MM.1S (cell line): ENCODE measurements around the gene TTC24.
A peak's percentile ranks its signal among the peaks of the same experiment; 100 is the strongest.

ENCODE experiments used
- DNase-seq: peaks from one replicate; pipeline ENCODE4 v3.0.0-alpha.2; 2015
- H2AFZ ChIP-seq: fragments of 300-600 bp; sonication (generic); 2 replicates; pipeline ENCODE4 v1.6.0; 2016; ENCODE audit warnings: antibody characterized with exemption, low read length
- H3F3A ChIP-seq: fragments of 300-600 bp; sonication (generic); 2 replicates; pipeline ENCODE4 v1.6.1; 2016; ENCODE audit warnings: mild to moderate bottlenecking, antibody characterized with exemption, low read length, moderate library complexity, mixed read lengths; ENCODE audit not compliant: insufficient read depth
- H3K27ac ChIP-seq: fragments of 300-600 bp; sonication (generic); 2 replicates; pipeline ENCODE4 v1.5.1; 2016; ENCODE audit warnings: mild to moderate bottlenecking, low read length
- H3K27me3 ChIP-seq: fragments of 300-600 bp; sonication (generic); replicated peaks from 2 replicates; pipeline ENCODE4 v1.6.0; 2016; ENCODE audit warnings: low read length; ENCODE audit not compliant: insufficient read depth
- H3K36me3 ChIP-seq: fragments of 300-600 bp; sonication (generic); replicated peaks from 2 replicates; pipeline ENCODE4 v1.6.1; 2016; ENCODE audit warnings: mild to moderate bottlenecking, low read length, mixed read lengths; ENCODE audit not compliant: insufficient read depth
- H3K4me1 ChIP-seq: fragments of 300-600 bp; sonication (generic); 2 replicates; pipeline ENCODE4 v1.6.1; 2016; ENCODE audit warnings: low read length, mixed read lengths
- H3K4me2 ChIP-seq: fragments of 300-600 bp; sonication (generic); 2 replicates; pipeline ENCODE4 v1.6.0; 2016; ENCODE audit warnings: low read depth, low read length
- H3K4me3 ChIP-seq: fragments of 300-600 bp; sonication (generic); 2 replicates; pipeline ENCODE4 v1.5.1; 2016; ENCODE audit warnings: low read length, mixed read lengths
- H3K79me2 ChIP-seq: fragments of 300-600 bp; sonication (generic); 2 replicates; pipeline ENCODE4 v1.6.1; 2016; ENCODE audit warnings: mixed run types, low read length, mixed read lengths
- H3K9ac ChIP-seq: fragments of 300-600 bp; sonication (generic); 2 replicates; pipeline ENCODE4 v1.6.1; 2016; ENCODE audit warnings: low read length, mixed read lengths
- H3K9me2 ChIP-seq: fragments of 300-600 bp; sonication (generic); replicated peaks from 2 replicates; pipeline ENCODE4 v1.6.1; 2016; ENCODE audit warnings: mild to moderate bottlenecking, low read length, mixed read lengths; ENCODE audit not compliant: insufficient read depth
- H3K9me3 ChIP-seq: fragments of 300-600 bp; sonication (generic); replicated peaks from 2 replicates; pipeline ENCODE4 v1.6.1; 2016; ENCODE audit warnings: mild to moderate bottlenecking, low read length, mixed read lengths; ENCODE audit not compliant: insufficient read depth
- H4K20me1 ChIP-seq: fragments of 300-600 bp; sonication (generic); 2 replicates; pipeline ENCODE4 v1.6.1; 2016; ENCODE audit warnings: mild to moderate bottlenecking, low read length, moderate library complexity, mixed read lengths; ENCODE audit not compliant: insufficient read depth
- CTCF ChIP-seq: fragments of 300-600 bp; sonication (generic); IDR thresholded peaks from 2 replicates; pipeline ENCODE4 v1.5.1; 2016; ENCODE audit warnings: antibody characterized with exemption, low read length, mixed read lengths
- EZH2 ChIP-seq: fragments of 300-600 bp; sonication (generic); optimal IDR thresholded peaks from 2 replicates; pipeline ENCODE3; 2017; ENCODE audit warnings: low read depth, mild to moderate bottlenecking, antibody characterized with exemption, low read length, mixed read lengths
- EZH2phosphoT487 ChIP-seq: fragments of 300-600 bp; sonication (generic); IDR thresholded peaks from 2 replicates; pipeline ENCODE4 v1.6.1; 2018; ENCODE audit warnings: antibody characterized with exemption, low read length

Gene TTC24

GRCh38 chr1:156589546-156589945 is 10.0 kb downstream of the TTC24 start:
- no peaks in the 10 kb centered on the region for H3K9me3 ChIP-seq

DNA sequence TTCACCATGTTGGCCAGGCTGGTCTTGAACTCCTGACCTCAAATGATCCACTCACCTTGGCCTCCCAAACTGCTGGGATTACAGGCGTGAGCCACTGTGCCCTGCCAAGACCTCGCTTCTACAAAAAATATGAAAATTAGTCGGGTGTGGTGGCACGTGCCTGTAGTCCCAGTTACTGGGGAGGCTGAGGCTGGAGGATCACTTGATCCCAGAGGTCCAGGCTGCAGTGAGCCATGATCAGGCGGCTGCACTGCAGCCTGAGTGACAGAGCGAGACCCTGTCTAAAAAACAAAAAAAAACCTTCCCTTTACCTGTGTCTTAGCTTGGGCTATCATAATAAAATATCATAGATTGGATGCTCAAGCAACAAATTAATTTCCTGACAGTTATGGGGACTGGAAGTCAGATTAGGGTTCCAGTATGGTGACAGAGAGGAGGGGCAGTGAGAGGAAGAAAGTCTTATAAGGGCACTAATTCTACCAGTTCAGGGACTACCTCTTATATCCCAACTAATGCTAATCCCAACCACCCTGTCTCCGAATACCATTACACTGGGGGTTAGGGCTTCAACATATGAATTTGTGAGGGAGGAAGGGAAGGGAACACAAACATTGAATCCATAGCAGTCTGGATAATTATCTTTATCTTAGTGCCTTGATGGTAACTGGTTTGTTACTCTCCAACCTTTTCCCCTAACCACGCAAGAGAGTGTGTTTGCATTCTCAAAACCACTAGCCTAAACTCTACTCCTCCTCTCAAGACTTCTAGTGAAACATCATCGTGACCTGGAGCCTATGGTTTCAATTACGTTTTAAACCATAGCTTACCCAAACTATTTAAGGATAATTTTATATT is 11.0 kb downstream of the TTC24 start:
- Histone ChIP-seq H3K36me3 (peaks cover 3% of the 10 kb centered on the region; the same call in 1 of the 2 replicates), H3K27ac (peak overlapping the region; percentile 37; the same call in 1 of the 2 replicates), H3K9ac (peak overlapping the region; percentile 86; the same call in 1 of the 2 replicates), H3K9me3 (no peaks in the 10 kb centered on the region), H3K4me1 (peaks cover 20% of the 10 kb centered on the region), H2AFZ (peak overlapping the region; percentile 85), H3K4me2 (peak overlapping the region; percentile 91), H3K79me2 (peaks cover 22% of the 10 kb centered on the region), H4K20me1 (no peaks in the 10 kb centered on the region), H3F3A (peaks cover 33% of the 10 kb centered on the region), H3K27me3 (no peaks in the 10 kb centered on the region), H3K9me2 (no peaks in the 10 kb centered on the region), H3K4me3 (peak overlapping the region; percentile 94)
- no peak for DNase-seq
- TF ChIP-seq EZH2phosphoT487 (no peak), EZH2 (no peak), CTCF (no peak)

More at GRCh38 chr1:156589546-156589945, 10.0 kb downstream of the TTC24 start:
- H3K36me3 ChIP-seq, result no peaks in the 10 kb centered on the region
- H3K4me2 ChIP-seq, result no peak overlapping the region
- peaks cover 22% of the 10 kb centered on the region for H3K79me2 ChIP-seq
- peaks cover 20% of the 10 kb centered on the region for H3K4me1 ChIP-seq
- H3F3A ChIP-seq, result peaks cover 25% of the 10 kb centered on the region
- no peak overlapping the region for H3K27ac ChIP-seq
- H2AFZ ChIP-seq, result no peak overlapping the region
- H3K9me2 ChIP-seq, result no peaks in the 10 kb centered on the region
- TF ChIP-seq EZH2phosphoT487 (no peak), EZH2 (no peak), CTCF (no peak)
- no peaks in the 10 kb centered on the region for H4K20me1 ChIP-seq
- no peak overlapping the region for H3K9ac ChIP-seq
- no peak overlapping the region for H3K4me3 ChIP-seq
- no peak for DNase-seq
- no peaks in the 10 kb centered on the region for H3K27me3 ChIP-seq

GRCh38 chr1:156591181-156591431 is 11.6 kb downstream of the TTC24 start:
- Histone ChIP-seq H4K20me1 (no peaks in the 10 kb centered on the region), H3K79me2 (peaks cover 22% of the 10 kb centered on the region), H3K9me3 (no peaks in the 10 kb centered on the region), H3F3A (peaks cover 35% of the 10 kb centered on the region), H3K4me1 (peaks cover 20% of the 10 kb centered on the region), H3K27ac (peak overlapping the region; percentile 37; the same call in 1 of the 2 replicates), H3K4me3 (peak overlapping the region; percentile 94), H3K36me3 (peaks cover 3% of the 10 kb centered on the region; the same call in 1 of the 2 replicates), H2AFZ (peak overlapping the region; percentile 85), H3K9ac (peak overlapping the region; percentile 86; the same call in 1 of the 2 replicates), H3K27me3 (no peaks in the 10 kb centered on the region), H3K9me2 (no peaks in the 10 kb centered on the region), H3K4me2 (peak overlapping the region; percentile 91)
- DNase-seq, result peak; percentile 55
- TF ChIP-seq CTCF (no peak), EZH2phosphoT487 (no peak), EZH2 (no peak)
